AG04450 (cell line): ENCODE data around the gene MALRD1. TPM values are rescaled to one million over a fixed set of nuclear protein-coding genes. Genes with fewer than 3 reads are reported as not detected.

Experiments
- CTCF ChIA-PET: fragments of 300-600, 350-600 bp; formaldehyde crosslinking; extraction: SDS; loops from one replicate; lab custom pipeline; 2022; ENCODE audit warnings: antibody characterized with exemption, inconsistent platforms; lab: Charles Lee
- POLR2A ChIA-PET: fragments of 350-600 bp; formaldehyde crosslinking; extraction: SDS; loops from one replicate; lab custom pipeline; 2021; ENCODE audit warnings: antibody characterized with exemption, inconsistent platforms; lab: Yijun Ruan, JAX
- DNase-seq: peaks from one replicate; pipeline ENCODE4 v3.0.0-alpha.2; 2011; ENCODE audit warnings: low read depth, low spot score
- H3K27ac ChIP-seq: one replicate; pipeline ENCODE4 v1.5.1; 2012; ENCODE audit warnings: low read depth, low read length, control low read depth
- H3K27me3 ChIP-seq: one replicate; pipeline ENCODE4 v1.6.0; 2012; ENCODE audit warnings: low read length; ENCODE audit not compliant: control insufficient read depth, insufficient read depth
- H3K4me3 ChIP-seq: 2 replicates; pipeline ENCODE4 v1.5.1; 2011; ENCODE audit warnings: mild to moderate bottlenecking, low read depth, low read length, control low read depth
- H3K9me3 ChIP-seq: 2 replicates; pipeline ENCODE4 v1.5.1; 2012; ENCODE audit warnings: low read length; ENCODE audit not compliant: control insufficient read depth, insufficient read depth
- polyA plus RNA-seq: library from polyadenylated mRNA; depleted of rRNA; stranded (reverse); fragments of >200 nt; gene quantifications from 2 replicates; pipeline ENCODE4 v1.2.3, GENCODE V29; 2011
- TF ChIP-seq, protein P1 (sequence below): IDR thresholded peaks from 2 replicates; pipeline ENCODE4 v1.5.1; 2011; ENCODE audit warnings: low read depth, low read length, control low read depth, inconsistent platforms

The MALRD1 gene
- polyA plus RNA-seq, 1 experiment = 2.4 TPM

DNA sequence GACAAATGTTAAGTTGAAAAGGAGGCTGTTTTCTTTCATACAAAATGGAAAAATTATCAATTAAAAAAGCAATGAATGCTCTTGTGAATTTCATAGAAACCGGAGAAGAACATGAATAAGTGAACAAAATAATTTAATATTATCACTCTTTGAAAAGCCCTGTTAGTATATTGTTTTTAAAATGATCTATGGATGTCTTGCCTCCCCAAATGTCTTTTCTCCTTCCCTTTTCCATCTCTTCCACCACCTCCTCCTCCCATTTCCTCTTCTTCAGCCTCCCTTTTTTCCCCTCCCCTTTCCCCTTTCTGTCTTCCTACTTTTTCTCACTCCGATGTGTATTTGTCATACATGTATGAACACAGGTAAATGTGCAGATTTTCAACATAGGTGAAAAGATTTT lies 234.7 kb downstream of the MALRD1 start:
- Histone ChIP-seq H3K9me3 (no peaks in the 10 kb centered on the region), H3K27me3 (no peaks in the 10 kb centered on the region), H3K4me3 (no peak overlapping the region), H3K27ac (no peak overlapping the region)
- ChIA-PET POLR2A (no interaction called here), CTCF (no interaction called here)
- TF ChIP-seq, protein P1, sequence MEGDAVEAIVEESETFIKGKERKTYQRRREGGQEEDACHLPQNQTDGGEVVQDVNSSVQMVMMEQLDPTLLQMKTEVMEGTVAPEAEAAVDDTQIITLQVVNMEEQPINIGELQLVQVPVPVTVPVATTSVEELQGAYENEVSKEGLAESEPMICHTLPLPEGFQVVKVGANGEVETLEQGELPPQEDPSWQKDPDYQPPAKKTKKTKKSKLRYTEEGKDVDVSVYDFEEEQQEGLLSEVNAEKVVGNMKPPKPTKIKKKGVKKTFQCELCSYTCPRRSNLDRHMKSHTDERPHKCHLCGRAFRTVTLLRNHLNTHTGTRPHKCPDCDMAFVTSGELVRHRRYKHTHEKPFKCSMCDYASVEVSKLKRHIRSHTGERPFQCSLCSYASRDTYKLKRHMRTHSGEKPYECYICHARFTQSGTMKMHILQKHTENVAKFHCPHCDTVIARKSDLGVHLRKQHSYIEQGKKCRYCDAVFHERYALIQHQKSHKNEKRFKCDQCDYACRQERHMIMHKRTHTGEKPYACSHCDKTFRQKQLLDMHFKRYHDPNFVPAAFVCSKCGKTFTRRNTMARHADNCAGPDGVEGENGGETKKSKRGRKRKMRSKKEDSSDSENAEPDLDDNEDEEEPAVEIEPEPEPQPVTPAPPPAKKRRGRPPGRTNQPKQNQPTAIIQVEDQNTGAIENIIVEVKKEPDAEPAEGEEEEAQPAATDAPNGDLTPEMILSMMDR = no peak
- no peak for DNase-seq

DNA sequence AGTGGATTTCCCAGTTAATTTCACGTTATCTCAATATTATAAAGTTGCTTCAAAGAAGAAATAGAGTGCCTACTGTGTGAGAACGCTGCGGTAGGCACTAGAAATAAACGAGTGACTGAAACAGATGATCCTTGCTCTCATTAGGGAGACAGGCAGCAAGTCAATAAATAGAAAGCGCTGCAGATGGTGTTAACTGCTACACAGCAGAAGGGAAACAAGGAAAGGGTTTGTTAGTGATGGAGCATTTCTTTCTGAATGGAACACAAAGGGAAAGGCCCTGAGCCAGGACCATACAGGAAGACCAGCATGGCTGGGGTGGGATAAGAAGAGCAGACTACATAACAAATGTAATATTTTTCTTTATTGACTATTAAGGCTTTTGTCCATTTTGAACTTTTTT lies 235.2 kb downstream of the MALRD1 start:
- Histone ChIP-seq H3K27ac (no peak overlapping the region), H3K9me3 (no peaks in the 10 kb centered on the region), H3K27me3 (no peaks in the 10 kb centered on the region), H3K4me3 (no peak overlapping the region)
- TF ChIP-seq, protein P1 = no peak
- no peak for DNase-seq
- POLR2A ChIA-PET = no interaction called here
- CTCF ChIA-PET = no interaction called here

DNA sequence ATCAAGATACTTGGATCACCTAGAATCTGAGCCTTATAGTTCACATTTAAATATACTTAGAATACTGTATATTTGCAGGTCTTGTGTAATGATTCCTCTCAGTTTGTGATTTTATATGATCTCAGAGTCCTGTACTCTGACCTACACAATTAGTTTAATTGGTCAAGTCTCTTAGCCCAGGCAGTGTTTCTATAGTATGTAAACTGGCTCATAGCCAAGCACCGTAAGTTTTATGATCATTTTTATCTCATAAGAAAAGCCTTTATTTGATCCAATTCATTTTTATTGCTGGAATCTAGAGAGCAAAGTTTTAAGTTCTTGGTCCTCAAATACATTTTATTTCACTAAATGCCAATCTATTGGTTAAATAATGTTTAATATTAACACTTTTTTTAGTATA lies 242.2 kb downstream of the MALRD1 start:
- POLR2A ChIA-PET = no interaction called here
- Histone ChIP-seq H3K4me3 (no peak overlapping the region), H3K27ac (no peak overlapping the region), H3K27me3 (no peaks in the 10 kb centered on the region), H3K9me3 (no peaks in the 10 kb centered on the region)
- TF ChIP-seq, protein P1 = no peak
- no peak for DNase-seq
- CTCF ChIA-PET = no interaction called here

DNA sequence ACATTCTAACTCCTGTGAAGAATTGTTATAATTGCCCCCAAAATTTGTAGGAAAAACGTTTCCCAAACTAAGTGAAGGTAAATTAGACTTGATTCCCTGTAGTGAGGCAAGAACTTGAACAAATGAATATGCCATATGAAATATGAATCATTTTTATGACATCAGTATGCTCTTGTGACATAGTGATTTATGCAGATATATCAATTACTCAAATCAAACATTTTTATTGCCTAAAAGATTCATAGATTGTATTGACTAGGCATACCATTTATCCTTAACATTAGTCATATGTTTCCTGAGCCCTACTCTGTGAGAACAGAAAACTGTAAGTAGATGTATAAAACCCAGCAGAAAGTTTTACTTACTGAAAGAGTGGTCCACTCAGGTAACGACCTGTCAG lies 245.6 kb downstream of the MALRD1 start:
- Histone ChIP-seq H3K27me3 (no peaks in the 10 kb centered on the region), H3K27ac (no peak overlapping the region), H3K4me3 (no peak overlapping the region), H3K9me3 (no peaks in the 10 kb centered on the region)
- ChIA-PET POLR2A (no interaction called here), CTCF (no interaction called here)
- TF ChIP-seq, protein P1 = no peak
- no peak for DNase-seq

DNA sequence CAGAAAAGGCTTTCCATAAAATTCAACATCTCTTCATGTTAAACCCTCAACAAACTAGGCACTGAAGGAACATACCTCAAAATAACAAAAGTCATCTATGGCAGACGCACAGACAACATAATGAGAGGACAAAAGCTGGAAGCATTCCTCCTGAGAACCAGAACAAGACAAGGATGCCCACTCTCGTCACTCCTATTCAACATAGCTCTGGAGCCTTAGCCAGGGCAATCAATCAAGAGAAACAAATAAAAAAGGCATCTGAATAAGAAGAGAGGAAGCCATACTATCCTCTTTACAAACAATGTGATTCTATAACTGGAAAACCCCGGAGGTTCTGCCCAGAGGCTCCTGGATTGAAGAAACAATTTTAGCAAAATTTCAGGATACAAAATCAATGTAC lies 251.0 kb downstream of the MALRD1 start:
- DNase-seq = no peak
- no peak overlapping the region for H3K4me3 ChIP-seq
- TF ChIP-seq, protein P1 = no peak
- H3K27ac ChIP-seq = no peak overlapping the region
- ChIA-PET POLR2A (no interaction called here), CTCF (no interaction called here)
- no peaks in the 10 kb centered on the region for H3K9me3 ChIP-seq
- no peaks in the 10 kb centered on the region for H3K27me3 ChIP-seq
